Keratinocyte (primary cell): ENCODE results near the gene PAPOLB. TPM values are rescaled to one million over a fixed set of nuclear protein-coding genes. Genes with fewer than 3 reads are reported as not detected.

ENCODE experiments used
- DNase-seq: peaks from one replicate; pipeline ENCODE4 v3.0.0-alpha.2; 2011; ENCODE audit warnings: low read depth, missing footprints, low spot score
- FAIRE-seq: peaks from 2 replicates; lab custom pipeline; 2011; peaks lifted over from hg19 to GRCh38; lab: Jason Lieb, UNC
- H2AFZ ChIP-seq: 2 replicates; pipeline ENCODE4 v1.6.0; 2012; ENCODE audit warnings: low read length, control low read depth, inconsistent platforms; ENCODE audit not compliant: control insufficient read depth
- H3K27ac ChIP-seq: 2 replicates; pipeline ENCODE4 v1.5.1; 2011; ENCODE audit warnings: low read length; ENCODE audit not compliant: control insufficient read depth, insufficient read depth
- H3K27me3 ChIP-seq: 3 replicates; pipeline ENCODE4 v1.6.0; 2011; ENCODE audit warnings: low read length; ENCODE audit not compliant: control insufficient read depth, insufficient read depth; ENCODE audit errors: extremely low read depth
- H3K36me3 ChIP-seq, 2 experiments: 2 replicates in 1 of 2; 3 replicates in 1 of 2; pipeline ENCODE4 v1.5.1; 2011; ENCODE audit warnings: low read length in 2 of 2, mild to moderate bottlenecking in 1 of 2; ENCODE audit not compliant: control insufficient read depth in 2 of 2, insufficient read depth in 2 of 2; ENCODE audit errors: extremely low read depth in 1 of 2
- H3K4me1 ChIP-seq: 3 replicates; pipeline ENCODE4 v1.5.1; 2011; ENCODE audit warnings: low read length; ENCODE audit not compliant: control insufficient read depth, insufficient read depth; ENCODE audit errors: extremely low read depth
- H3K4me2 ChIP-seq: 3 replicates; pipeline ENCODE4 v1.6.0; 2011; ENCODE audit warnings: low read depth, low read length; ENCODE audit not compliant: control insufficient read depth, insufficient read depth; ENCODE audit errors: extremely low read depth
- H3K4me3 ChIP-seq, 3 experiments: fragments of 200-600 bp in 1 of 3; sonication (generic) in 1 of 3; 2 replicates in 2 of 3; 3 replicates in 1 of 3; pipeline ENCODE4 v1.5.1; 2011 to 2016; ENCODE audit warnings: low read length in 3 of 3, mild to moderate bottlenecking in 3 of 3, control low read depth in 2 of 3, inconsistent platforms in 1 of 3, low read depth in 1 of 3, mixed read lengths in 1 of 3, mixed run types in 1 of 3, moderate library complexity in 1 of 3; ENCODE audit not compliant: control insufficient read depth in 2 of 3, insufficient read depth in 2 of 3; ENCODE audit errors: extremely low read depth in 1 of 3
- H3K79me2 ChIP-seq: 2 replicates; pipeline ENCODE4 v1.6.0; 2012; ENCODE audit warnings: low read length; ENCODE audit not compliant: control insufficient read depth, insufficient read depth
- H3K9ac ChIP-seq: 3 replicates; pipeline ENCODE4 v1.6.0; 2011; ENCODE audit warnings: low read length; ENCODE audit not compliant: control insufficient read depth, insufficient read depth; ENCODE audit errors: extremely low read depth
- H3K9me1 ChIP-seq: 3 replicates; pipeline ENCODE4 v1.6.0; 2011; ENCODE audit warnings: low read length; ENCODE audit not compliant: control insufficient read depth, insufficient read depth; ENCODE audit errors: extremely low read depth
- H3K9me3 ChIP-seq: 2 replicates; pipeline ENCODE4 v1.5.1; 2012; ENCODE audit warnings: low read depth, low read length; ENCODE audit not compliant: control insufficient read depth
- H4K20me1 ChIP-seq: 3 replicates; pipeline ENCODE4 v1.6.0; 2011; ENCODE audit warnings: low read length; ENCODE audit not compliant: control insufficient read depth, insufficient read depth; ENCODE audit errors: extremely low read depth
- CTCF ChIP-seq, 3 experiments: IDR thresholded peaks in 1 of 3; conservative IDR thresholded peaks in 1 of 3; optimal IDR thresholded peaks in 1 of 3; 2 replicates in 2 of 3; 3 replicates in 1 of 3; pipeline versions ENCODE3 to v1.5.1; 2011; ENCODE audit warnings: low read length in 3 of 3, mild to moderate bottlenecking in 3 of 3, moderate library complexity in 2 of 3, control low read depth in 1 of 3, inconsistent platforms in 1 of 3; ENCODE audit not compliant: insufficient read depth in 2 of 3; ENCODE audit errors: extremely low read depth in 1 of 3
- EZH2 ChIP-seq: IDR thresholded peaks from one replicate; pipeline ENCODE4 v1.6.1; 2012; ENCODE audit warnings: inconsistent platforms, mild to moderate bottlenecking, low read length, moderate library complexity
- dilution Hi-C: fragments of 300-500 bp; cut with MboI; formaldehyde crosslinking; loops from one replicate; pipeline ENCODE4 v1.7.0; 2020; ENCODE audit warnings: low sequenced_read_pairs; ENCODE audit not compliant: extremely low pct_ligation_motif_present
- polyA plus RNA-seq, 5 experiments: library from polyadenylated mRNA; depleted of rRNA in 3 of 5; stranded (reverse) in 3 of 5; stranded (forward) in 1 of 5; unstranded in 1 of 5; fragments of >200 nt; gene quantifications; 1 replicate in 1 of 5; 2 replicates in 3 of 5; 3 replicates in 1 of 5; pipeline versions ENCODE4 v1.2.1 to v1.2.3, GENCODE V29; 2011 to 2012; ENCODE audit warnings: missing spikeins in 2 of 5, low read depth in 1 of 5, low replicate concordance in 1 of 5

Gene PAPOLB
- polyA plus RNA-seq, 1 donor (not counting 4 experiments of a cell fraction or from before 2014, with no cell fraction given), result not detected

- H3K79me2 ChIP-seq, result no peaks in the 10 kb centered on the region
- FAIRE-seq, result no peak
Observed at GRCh38 chr7:4871930-4872675, 10.3 kb upstream of the PAPOLB start.

GRCh38 chr7:4871056-4871680 lies 9.3 kb upstream of the PAPOLB start:
- no peak overlapping the region for H3K4me3 ChIP-seq
- dilution Hi-C loops, result no loop called here
- FAIRE-seq (no peak), DNase-seq (no peak)
- H3K36me3 ChIP-seq, result no peaks in the 10 kb centered on the region
- no peaks in the 10 kb centered on the region for H4K20me1 ChIP-seq
- no peak overlapping the region for H2AFZ ChIP-seq
- no peak overlapping the region for H3K27ac ChIP-seq
- H3K9me1 ChIP-seq, result no peaks in the 10 kb centered on the region
- no peaks in the 10 kb centered on the region for H3K9me3 ChIP-seq
- no peak overlapping the region for H3K9ac ChIP-seq
- no peak for TF ChIP-seq CTCF (optimal IDR thresholded peaks at IDR 0.05 in 1 of 3, IDR thresholded peaks at IDR 0.05 in 1 of 3, conservative IDR thresholded peaks at IDR 0.05 in 1 of 3; ENCODE audit: extremely low read depth in 1 of 3, insufficient read depth in 2 of 3, low read length in 3 of 3)
- no peak for TF ChIP-seq EZH2
- H3K4me2 ChIP-seq, result no peak overlapping the region
- no peaks in the 10 kb centered on the region for H3K4me1 ChIP-seq
- no peaks in the 10 kb centered on the region for H3K27me3 ChIP-seq
- no peaks in the 10 kb centered on the region for H3K79me2 ChIP-seq

More at GRCh38 chr7:4871930-4872675, 10.3 kb upstream of the PAPOLB start:
- H3K27me3 ChIP-seq, result no peaks in the 10 kb centered on the region
- DNase-seq, result no peak
- H3K9me1 ChIP-seq, result no peaks in the 10 kb centered on the region
- H3K9ac ChIP-seq, result no peak overlapping the region
- H2AFZ ChIP-seq, result no peak overlapping the region
- no peaks in the 10 kb centered on the region for H3K9me3 ChIP-seq
- no peak for TF ChIP-seq EZH2
- no peak for TF ChIP-seq CTCF (optimal IDR thresholded peaks at IDR 0.05 in 1 of 3, IDR thresholded peaks at IDR 0.05 in 1 of 3, conservative IDR thresholded peaks at IDR 0.05 in 1 of 3; ENCODE audit: extremely low read depth in 1 of 3, insufficient read depth in 2 of 3, low read length in 3 of 3)
- H3K4me2 ChIP-seq, result no peak overlapping the region
- H3K27ac ChIP-seq, result no peak overlapping the region
- no peak overlapping the region for H3K4me3 ChIP-seq
- no peaks in the 10 kb centered on the region for H3K4me1 ChIP-seq
- no peaks in the 10 kb centered on the region for H3K36me3 ChIP-seq
- H4K20me1 ChIP-seq, result no peaks in the 10 kb centered on the region
- dilution Hi-C loops, result no loop called here
